Measurements from ENCODE around the gene U2AF2.

- TF ChIP-seq CTCF (conservative IDR thresholded peaks at IDR 0.05; ENCODE audit: low read depth, low read length), result no peak
- no peak for TF ChIP-seq EZH2 (IDR thresholded peaks at IDR 0.05; ENCODE audit: borderline replicate concordance, low read depth, low read length, poor library complexity, severe bottlenecking)
Measured at GRCh38 chr19:55661826-55662225, 7.0 kb downstream of the U2AF2 start.
